Right lobe of liver (tissue), 4 donors: Measurements from ENCODE around the gene UBE2H.

Experiments
- CTCF ChIP-seq, 4 donors: fragments of 200-600 bp in 3 of 4; fragments of 450-650 bp in 1 of 4; IDR thresholded peaks; one replicate each; pipeline versions ENCODE4 v1.5.1 to v1.8.0; 2016 to 2022; ENCODE audit warnings: antibody characterized with exemption in 4 of 4, mild to moderate bottlenecking in 2 of 4
- POLR2A ChIP-seq: fragments of 450-650 bp; IDR thresholded peaks from one replicate; pipeline ENCODE4 v1.6.1; 2017; ENCODE audit warnings: antibody characterized with exemption, mild to moderate bottlenecking
- donor health status: DM: no; HTN: no; CAD: no.
- donor health status: DM: no; HTN: no; CAD: no.
- donor health status: DM: no; HTN: yes; CAD: no.

GRCh38 chr7:129854401-129854800 lies 98.4 kb downstream of the UBE2H start:
- no peak for TF ChIP-seq CTCF (IDR thresholded peaks at IDR 0.05)
- no peak for TF ChIP-seq POLR2A
